OCI-LY7 (cell line): ENCODE measurements around the gene HLA-DMA. TPM values are rescaled to one million over a fixed set of nuclear protein-coding genes. Genes with fewer than 3 reads are reported as not detected.

Experiments used
- BruUV-seq: library from RNA; stranded (reverse); fragments of 400-500 nt; replicated peaks from 2 replicates; lab custom pipeline; 2021; lab: Mats Ljungman, UMichigan
- CTCF ChIA-PET: fragments of 300-600 bp; sonication (Branson Sonifier 250); formaldehyde crosslinking; loops from one replicate; lab custom pipeline; 2022; ENCODE audit warnings: antibody characterized with exemption; ENCODE audit not compliant: unreplicated experiment; lab: Charles Lee
- POLR2A ChIA-PET: fragments of 300-600 bp; sonication (Branson Sonifier 250); formaldehyde crosslinking; loops from one replicate; lab custom pipeline; 2022; ENCODE audit warnings: antibody characterized with exemption; lab: Charles Lee
- DNase-seq: peaks from one replicate; pipeline ENCODE4 v3.0.0-alpha.2; 2015; ENCODE audit warnings: low spot score
- H2AFZ ChIP-seq: fragments of 200-600 bp; sonication (generic), shearing (Covaris generic); 2 replicates; pipeline ENCODE4 v1.6.1; 2014; ENCODE audit warnings: mild to moderate bottlenecking, antibody characterized with exemption, low read length, moderate library complexity
- H3K27ac ChIP-seq: fragments of 200-600 bp; sonication (generic); 2 replicates; pipeline ENCODE4 v1.5.1; 2014; ENCODE audit warnings: mixed run types, low read depth, mild to moderate bottlenecking, moderate library complexity, low read length, inconsistent platforms; ENCODE audit not compliant: poor library complexity, severe bottlenecking
- H3K36me3 ChIP-seq: fragments of 200-600 bp; sonication (generic); 2 replicates; pipeline ENCODE4 v1.6.1; 2014; ENCODE audit warnings: mild to moderate bottlenecking, antibody characterized with exemption, low read length, moderate library complexity, mixed read lengths; ENCODE audit not compliant: insufficient read depth
- H3K4me1 ChIP-seq: fragments of 200-600 bp; sonication (generic); 2 replicates; pipeline ENCODE4 v1.5.1; 2014; ENCODE audit warnings: mild to moderate bottlenecking, low read length; ENCODE audit not compliant: insufficient read depth, poor library complexity, severe bottlenecking
- H3K4me2 ChIP-seq: fragments of 200-600 bp; sonication (generic); 2 replicates; pipeline ENCODE4 v1.6.1; 2014; ENCODE audit warnings: mild to moderate bottlenecking, low read length
- H3K4me3 ChIP-seq: fragments of 200-600 bp; sonication (generic); 2 replicates; pipeline ENCODE4 v1.5.1; 2014; ENCODE audit warnings: mild to moderate bottlenecking, low read depth, low read length; ENCODE audit not compliant: poor library complexity, severe bottlenecking
- H3K79me2 ChIP-seq: fragments of 200-600 bp; sonication (generic); 2 replicates; pipeline ENCODE4 v1.6.1; 2016; ENCODE audit warnings: low read depth, mild to moderate bottlenecking, low read length, moderate library complexity, mixed read lengths; ENCODE audit not compliant: insufficient read depth
- H3K9me2 ChIP-seq: fragments of 200-600 bp; sonication (generic); 2 replicates; pipeline ENCODE4 v1.6.1; 2016; ENCODE audit warnings: mild to moderate bottlenecking, low read length, mixed read lengths; ENCODE audit not compliant: insufficient read depth
- H3K9me3 ChIP-seq: fragments of 200-600 bp; sonication (generic); 2 replicates; pipeline ENCODE4 v1.6.1; 2014; ENCODE audit warnings: mild to moderate bottlenecking, mixed run types, low read length, mixed read lengths
- H4K20me1 ChIP-seq: fragments of 200-600 bp; sonication (generic); 2 replicates; pipeline ENCODE4 v1.6.1; 2014; ENCODE audit warnings: mild to moderate bottlenecking, antibody characterized with exemption, low read length, moderate library complexity, mixed read lengths; ENCODE audit not compliant: insufficient read depth
- EZH2phosphoT487 ChIP-seq: fragments of 200-600 bp; sonication (generic); IDR thresholded peaks from 2 replicates; pipeline ENCODE4 v1.6.1; 2018; ENCODE audit warnings: low read depth, borderline replicate concordance, mild to moderate bottlenecking, mixed run types, antibody characterized with exemption, low read length, moderate library complexity, mixed read lengths
- intact Hi-C: fragments of 100-400 bp; cut with micrococcal nuclease; formaldehyde crosslinking; loops from one replicate; pipeline ENCODE4 v1.10.0; 2022; ENCODE audit not compliant: unreplicated experiment
- total RNA-seq, 2 experiments: library from RNA; depleted of rRNA in 1 of 2; stranded (reverse); fragments of >200 nt in 1 of 2; shearing (Covaris generic) in 1 of 2; gene quantifications; 2 replicates each; pipeline ENCODE4 v1.2.3, GENCODE V29; 2014 to 2022
- TF ChIP-seq, protein P1 (sequence below): fragments of 200-600 bp; sonication (generic); conservative IDR thresholded peaks from 2 replicates; pipeline ENCODE4 v1.5.1; 2014; ENCODE audit warnings: mild to moderate bottlenecking, antibody characterized with exemption, low read length, moderate library complexity, mixed read lengths

HLA-DMA gene
- total RNA-seq, 2 experiments from 2014 or later, result 140 to 207 TPM

DNA sequence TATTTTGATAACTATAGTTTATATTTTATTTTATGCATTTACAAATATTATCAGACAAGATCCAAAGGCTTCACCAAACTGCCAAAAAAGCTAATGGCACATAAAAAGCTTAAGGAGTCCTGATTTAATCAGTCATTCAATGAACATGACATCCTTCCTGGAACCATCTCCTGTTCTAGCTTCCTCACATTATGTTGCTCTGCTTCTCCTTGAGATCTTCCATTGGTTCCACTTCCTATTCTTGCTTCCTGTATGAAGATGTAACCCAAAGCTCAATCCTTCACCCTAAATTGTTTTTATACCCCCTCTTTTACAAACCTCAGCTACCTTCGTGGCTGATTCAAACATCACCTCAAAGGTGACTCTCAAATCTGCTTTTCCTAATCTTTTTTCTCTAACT is 11.0 kb upstream of the HLA-DMA start:
- Histone ChIP-seq H4K20me1 (no peaks in the 10 kb centered on the region), H3K79me2 (peaks cover 40% of the 10 kb centered on the region), H3K36me3 (peaks cover 15% of the 10 kb centered on the region), H3K27ac (no peak overlapping the region), H3K9me2 (no peaks in the 10 kb centered on the region), H2AFZ (no peak overlapping the region), H3K4me3 (no peak overlapping the region), H3K9me3 (peaks cover 13% of the 10 kb centered on the region; the same call in 1 of the 2 replicates), H3K4me2 (peak overlapping the region; percentile 32; the same call in 1 of the 2 replicates), H3K4me1 (peaks cover 40% of the 10 kb centered on the region)
- intact Hi-C loops, result no loop called here
- ChIA-PET CTCF (interaction anchor here (0.9 to 1.2 kb wide), 2 partner anchors 20 to 21 kb away, joined by 3 read pairs; no protein-coding TSS in a partner anchor), POLR2A (interaction anchor here (0.7 to 4.2 kb wide), 4 partner anchors 8 to 19 kb away, joined by 3 to 20 read pairs (median 8); partner anchors contain the start of gene HLA-DMA)
- BruUV-seq, result no TSS peak
- no peak for TF ChIP-seq EZH2phosphoT487
- TF ChIP-seq, protein P1, sequence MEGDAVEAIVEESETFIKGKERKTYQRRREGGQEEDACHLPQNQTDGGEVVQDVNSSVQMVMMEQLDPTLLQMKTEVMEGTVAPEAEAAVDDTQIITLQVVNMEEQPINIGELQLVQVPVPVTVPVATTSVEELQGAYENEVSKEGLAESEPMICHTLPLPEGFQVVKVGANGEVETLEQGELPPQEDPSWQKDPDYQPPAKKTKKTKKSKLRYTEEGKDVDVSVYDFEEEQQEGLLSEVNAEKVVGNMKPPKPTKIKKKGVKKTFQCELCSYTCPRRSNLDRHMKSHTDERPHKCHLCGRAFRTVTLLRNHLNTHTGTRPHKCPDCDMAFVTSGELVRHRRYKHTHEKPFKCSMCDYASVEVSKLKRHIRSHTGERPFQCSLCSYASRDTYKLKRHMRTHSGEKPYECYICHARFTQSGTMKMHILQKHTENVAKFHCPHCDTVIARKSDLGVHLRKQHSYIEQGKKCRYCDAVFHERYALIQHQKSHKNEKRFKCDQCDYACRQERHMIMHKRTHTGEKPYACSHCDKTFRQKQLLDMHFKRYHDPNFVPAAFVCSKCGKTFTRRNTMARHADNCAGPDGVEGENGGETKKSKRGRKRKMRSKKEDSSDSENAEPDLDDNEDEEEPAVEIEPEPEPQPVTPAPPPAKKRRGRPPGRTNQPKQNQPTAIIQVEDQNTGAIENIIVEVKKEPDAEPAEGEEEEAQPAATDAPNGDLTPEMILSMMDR, result no peak
- DNase-seq, result no peak

DNA sequence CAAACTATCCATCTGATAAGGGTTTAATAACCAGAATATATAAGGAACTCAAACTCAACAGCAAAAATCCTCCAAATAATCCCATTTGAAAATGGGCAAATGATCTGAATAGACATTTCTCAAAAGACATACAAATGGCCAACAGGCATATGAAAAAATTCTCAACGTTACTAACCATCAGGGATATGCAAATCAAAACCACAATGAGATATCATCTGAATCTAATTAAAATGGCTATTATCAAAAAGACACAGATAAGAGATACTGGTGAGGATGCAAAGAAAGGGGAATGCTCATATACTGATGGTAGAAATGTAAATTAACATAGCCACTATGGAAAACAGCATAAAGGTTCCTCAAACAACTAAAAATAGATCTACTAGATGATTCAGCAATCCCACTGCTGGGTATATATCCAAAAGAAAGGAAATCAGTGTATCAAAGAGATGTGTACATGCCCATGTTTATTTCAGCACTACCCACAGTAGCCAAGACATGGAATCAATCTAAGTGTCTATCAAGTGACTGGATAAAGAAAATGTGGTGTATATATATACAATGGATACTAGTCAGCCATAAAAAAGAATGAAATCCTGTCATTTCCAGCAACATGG is 9.4 kb upstream of the HLA-DMA start:
- no peaks in the 10 kb centered on the region for H4K20me1 ChIP-seq
- POLR2A ChIA-PET, result interaction anchor here (0.6 to 4.2 kb wide), 6 partner anchors 9 to 670 kb away, joined by 3 to 20 read pairs (median 6); partner anchors contain the start of genes HLA-DMA and TAP1
- intact Hi-C loops, result no loop called here
- no peak for DNase-seq
- no peak overlapping the region for H2AFZ ChIP-seq
- H3K79me2 ChIP-seq, result peaks cover 32% of the 10 kb centered on the region
- H3K9me3 ChIP-seq, result peaks cover 13% of the 10 kb centered on the region; the same call in 1 of the 2 replicates
- H3K4me3 ChIP-seq, result no peak overlapping the region
- 0 out of 2 replicates have a peak overlapping the region, but pooled peaks have one; percentile 4 for H3K4me2 ChIP-seq
- CTCF ChIA-PET, result no interaction called here
- TF ChIP-seq, protein P1, result no peak
- no peak for TF ChIP-seq EZH2phosphoT487
- BruUV-seq, result no TSS peak
- peaks cover 15% of the 10 kb centered on the region for H3K36me3 ChIP-seq
- H3K9me2 ChIP-seq, result no peaks in the 10 kb centered on the region
- no peak overlapping the region for H3K27ac ChIP-seq
- peaks cover 40% of the 10 kb centered on the region for H3K4me1 ChIP-seq

- POLR2A ChIA-PET, result no interaction called here
- Histone ChIP-seq H3K9me2 (no peaks in the 10 kb centered on the region), H4K20me1 (no peaks in the 10 kb centered on the region), H3K9me3 (peaks cover 13% of the 10 kb centered on the region; the same call in 1 of the 2 replicates), H3K4me3 (no peak overlapping the region), H3K4me1 (peaks cover 35% of the 10 kb centered on the region), H3K79me2 (peaks cover 19% of the 10 kb centered on the region), H3K36me3 (peaks cover 15% of the 10 kb centered on the region), H3K27ac (no peak overlapping the region), H2AFZ (no peak overlapping the region), H3K4me2 (no peak overlapping the region)
- BruUV-seq, result no TSS peak
- CTCF ChIA-PET, result no interaction called here
- TF ChIP-seq, protein P1, result no peak
- TF ChIP-seq EZH2phosphoT487, result no peak
- intact Hi-C loops, result no loop called here
- no peak for DNase-seq
These were observed 7.7 kb upstream of the HLA-DMA start for GRCh38 chr6:32960563-32960962.
